ENCODE measurements around the gene VEZT. TPM values are rescaled to one million over a fixed set of nuclear protein-coding genes. Genes with fewer than 3 reads are reported as not detected.
"Not testable (repeated sequence)": the region's sequence is repeated elsewhere in the genome, so short reads cannot be mapped to it uniquely, and the experiment has no call there.

Gene VEZT
- total and polyA plus RNA-seq, 10 of the 15 experiments (the other 5 are each of a cell fraction or from before 2014, with no cell fraction given) = 32.8 to 134 (median 66.2) TPM

GRCh38 chr12:95195122-95195521 lies 22.5 kb upstream of the VEZT start:
- H3K79me2 ChIP-seq (ENCODE audit: control insufficient read depth, insufficient read depth, low read length) = peaks cover 3% of the 10 kb centered on the region
- RAD21 ChIA-PET (ENCODE audit: unreplicated experiment) = no interaction called here

DNA sequence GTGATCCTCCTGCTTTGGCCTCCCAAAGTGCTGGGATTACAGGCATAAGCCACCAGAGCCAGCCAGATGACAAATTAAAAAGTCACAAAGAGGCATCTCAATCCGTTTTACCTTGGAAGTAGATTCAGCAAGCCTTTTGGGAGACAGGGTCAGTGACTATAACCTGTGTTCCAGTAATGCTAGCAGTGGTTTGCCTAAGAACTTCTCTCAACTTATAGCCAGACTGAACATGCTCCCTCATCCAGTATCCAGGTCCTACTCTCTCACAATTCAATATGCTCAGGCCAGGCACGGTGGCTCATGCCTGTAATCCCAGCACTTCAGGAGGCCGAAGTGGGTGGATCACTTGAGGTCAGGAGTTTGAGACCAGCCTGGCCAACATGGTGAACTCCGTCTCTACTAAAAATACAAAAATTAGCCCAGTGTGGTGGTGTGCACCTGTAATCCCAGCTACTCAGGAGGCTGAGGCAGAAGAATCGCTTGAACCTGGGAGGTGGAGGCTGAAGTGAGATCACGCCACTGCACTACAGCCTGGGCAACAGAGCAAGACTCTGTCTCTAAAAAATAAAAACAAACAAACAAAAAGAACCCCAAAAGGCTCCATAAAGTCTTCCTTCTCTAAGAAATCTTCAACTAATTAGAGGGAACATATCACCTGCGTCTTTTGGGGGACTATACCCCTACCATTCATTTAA lies 20.6 kb upstream of the VEZT start:
- H3K79me2 ChIP-seq (ENCODE audit: control insufficient read depth, insufficient read depth, low read length); H3K4me3 ChIP-seq; ATAC-seq; H4K20me1 ChIP-seq (ENCODE audit: control insufficient read depth, insufficient read depth); in situ Hi-C loops (cut with MboI); H3K9ac ChIP-seq (ENCODE audit: control insufficient read depth, insufficient read depth, low read length); intact Hi-C loops (cut with micrococcal nuclease; ENCODE audit: unreplicated experiment); H3K9me3 ChIP-seq (replicated peaks; ENCODE audit: control insufficient read depth, insufficient read depth, low read length); H3K27me3 ChIP-seq (replicated peaks in 1 of 2; ENCODE audit: control insufficient read depth in 2 of 2, insufficient read depth in 2 of 2, low read length in 1 of 2); H3K36me3 ChIP-seq (ENCODE audit: control insufficient read depth in 2 of 2, insufficient read depth in 2 of 2, low read length in 1 of 2); DNase-seq (ENCODE audit: low read depth, low spot score); H3K27ac ChIP-seq (ENCODE audit: control insufficient read depth, insufficient read depth); FAIRE-seq; POLR2A ChIA-PET; BruUV-seq (replicated peaks): not testable (repeated sequence)
- Histone ChIP-seq H3K4me2 (ENCODE audit: control insufficient read depth, insufficient read depth) (peak overlapping the region; percentile 15; the same call in 1 of the 2 replicates), H2AFZ (ENCODE audit: control insufficient read depth, low read depth, low read length) (0 out of 2 replicates have a peak overlapping the region, but pooled peaks have one; percentile 26), H3K4me1 (ENCODE audit: control insufficient read depth, insufficient read depth, low read length) (peaks cover 27% of the 10 kb centered on the region)
- ChIA-PET SMC1A (ENCODE audit: uncharacterized antibody, unreplicated experiment) (interaction anchor here (3.0 to 6.2 kb wide), 2 partner anchors 9 to 19 kb away, joined by 14 to 43 read pairs; partner anchors contain the start of genes FGD6 and VEZT), RAD21 (ENCODE audit: unreplicated experiment) (interaction anchor here (5.2 kb wide), 1 partner anchor 18 kb away, joined by 38 read pairs; the partner anchor contains the start of genes FGD6 and VEZT), CTCF (interaction anchor here (1.0 to 1.3 kb wide), 2 partner anchors 8 kb away, joined by 3 read pairs; no protein-coding TSS in a partner anchor)
- 77% methylated on average over 7 of the region's 7 CpGs for WGBS (ENCODE audit: insufficient coverage, insufficient replicate concordance, low lambda C conversion rate, missing lambda C conversion rate)

More at GRCh38 chr12:95195122-95195521, 22.5 kb upstream of the VEZT start:
- Histone ChIP-seq H3K4me2 (ENCODE audit: control insufficient read depth, insufficient read depth) (no peak overlapping the region), H3K4me1 (ENCODE audit: control insufficient read depth, insufficient read depth, low read length) (peaks cover 22% of the 10 kb centered on the region), H3K4me3 (no peak overlapping the region), H4K20me1 (ENCODE audit: control insufficient read depth, insufficient read depth) (no peaks in the 10 kb centered on the region), H3K9me3 (replicated peaks; ENCODE audit: control insufficient read depth, insufficient read depth, low read length) (no peaks in the 10 kb centered on the region; the same call in 1 of the 3 replicates), H3K9ac (ENCODE audit: control insufficient read depth, insufficient read depth, low read length) (no peak overlapping the region), H3K36me3 (ENCODE audit: control insufficient read depth in 2 of 2, insufficient read depth in 2 of 2, low read length in 1 of 2) (no peaks in the 10 kb centered on the region), H3K27ac (ENCODE audit: control insufficient read depth, insufficient read depth) (no peak overlapping the region), H2AFZ (ENCODE audit: control insufficient read depth, low read depth, low read length) (no peak overlapping the region), H3K27me3 (replicated peaks in 1 of 2; ENCODE audit: control insufficient read depth in 2 of 2, insufficient read depth in 2 of 2, low read length in 1 of 2) (no peaks in the 10 kb centered on the region)
- 75% methylated on average over 3 of the region's 3 CpGs for WGBS (ENCODE audit: insufficient coverage, insufficient replicate concordance, low lambda C conversion rate, missing lambda C conversion rate)
- ChIA-PET POLR2A (no interaction called here), CTCF (no interaction called here), SMC1A (ENCODE audit: uncharacterized antibody, unreplicated experiment) (no interaction called here)
- no peak for FAIRE-seq
- no peak for DNase-seq (ENCODE audit: low read depth, low spot score)
- intact Hi-C loops (cut with micrococcal nuclease; ENCODE audit: unreplicated experiment) (no loop called here), in situ Hi-C loops (cut with MboI) (no loop called here)
- ATAC-seq = no peak
- TF ChIP-seq NFYA (IDR thresholded peaks at IDR 0.05; ENCODE audit: borderline replicate concordance, low read depth, low read length) (no peak), NR2C2 (IDR thresholded peaks at IDR 0.05; ENCODE audit: borderline replicate concordance, control insufficient read depth, insufficient read length, low read depth) (no peak), RCOR1 (conservative IDR thresholded peaks at IDR 0.05; ENCODE audit: low read depth, low read length) (no peak), BRCA1 (IDR thresholded peaks at IDR 0.05; ENCODE audit: low read depth, low read length) (no peak), CUX1 (IDR thresholded peaks at IDR 0.05; ENCODE audit: insufficient replicate concordance, low read depth, low read length) (no peak), ZBED1 (IDR thresholded peaks at IDR 0.05; ENCODE audit: borderline replicate concordance) (no peak), HDAC6 (IDR thresholded peaks at IDR 0.05; ENCODE audit: unreplicated experiment) (no peak)
- BruUV-seq (replicated peaks) = no TSS peak
